HL-60/S4 (cell line): ENCODE measurements around the gene MARCKSL1.
"Not testable (repeated sequence)": the region's sequence is repeated elsewhere in the genome, so short reads cannot be mapped to it uniquely, and the experiment has no call there.

Experiments
- in situ Hi-C: fragments of 300-500 bp; cut with MboI; formaldehyde crosslinking; loops from 2 replicates; pipeline ENCODE4 v1.14.3; 2022; ENCODE audit warnings: low sequenced_read_pairs

The MARCKSL1 gene

DNA sequence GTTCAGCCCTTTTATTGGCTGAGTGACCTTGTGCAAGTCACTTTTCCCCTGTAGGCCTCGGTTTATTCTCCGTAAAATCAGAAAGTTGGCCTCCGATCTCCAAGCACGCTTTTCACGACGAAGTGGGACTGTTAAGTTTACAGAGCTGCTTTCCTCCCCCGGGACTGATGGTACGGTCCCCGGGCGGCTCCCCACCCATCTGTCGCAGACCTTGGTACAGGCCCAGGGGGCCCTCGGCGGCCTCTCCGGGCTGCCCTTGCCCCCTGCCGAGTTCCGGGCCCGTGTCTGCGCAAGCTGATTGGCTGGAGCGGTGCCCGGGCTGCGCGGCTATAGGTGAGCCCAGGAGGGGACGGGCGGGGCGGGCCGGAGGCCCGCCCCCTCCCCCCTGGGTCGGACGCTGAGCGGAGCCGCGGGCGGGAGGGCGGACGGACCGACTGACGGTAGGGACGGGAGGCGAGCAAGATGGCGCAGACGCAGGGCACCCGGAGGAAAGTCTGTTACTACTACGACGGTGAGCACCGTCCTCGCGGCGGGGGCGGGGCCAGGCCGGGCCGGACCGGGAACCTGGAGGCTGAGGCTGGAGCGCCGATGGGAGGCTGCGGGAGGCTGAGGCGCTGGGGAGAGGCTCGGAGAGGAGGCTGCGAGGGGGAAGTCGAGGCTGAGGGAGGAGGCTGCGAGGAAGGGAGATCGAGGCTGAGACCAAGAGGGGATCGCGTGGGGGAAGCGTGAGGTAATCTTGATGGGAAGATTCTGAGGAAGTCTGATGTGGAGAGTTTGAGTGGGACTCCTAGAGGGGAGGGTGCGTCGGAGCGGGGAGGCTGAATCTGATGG lies 44.1 kb downstream of the MARCKSL1 start, which contains the start of gene HDAC1:
Gene HDAC1 (plus strand): TSS at position 376 of the 831 bp plus-strand sequence. CDS start 87 bp downstream, at position 463.
- in situ Hi-C loops = no loop called here

DNA sequence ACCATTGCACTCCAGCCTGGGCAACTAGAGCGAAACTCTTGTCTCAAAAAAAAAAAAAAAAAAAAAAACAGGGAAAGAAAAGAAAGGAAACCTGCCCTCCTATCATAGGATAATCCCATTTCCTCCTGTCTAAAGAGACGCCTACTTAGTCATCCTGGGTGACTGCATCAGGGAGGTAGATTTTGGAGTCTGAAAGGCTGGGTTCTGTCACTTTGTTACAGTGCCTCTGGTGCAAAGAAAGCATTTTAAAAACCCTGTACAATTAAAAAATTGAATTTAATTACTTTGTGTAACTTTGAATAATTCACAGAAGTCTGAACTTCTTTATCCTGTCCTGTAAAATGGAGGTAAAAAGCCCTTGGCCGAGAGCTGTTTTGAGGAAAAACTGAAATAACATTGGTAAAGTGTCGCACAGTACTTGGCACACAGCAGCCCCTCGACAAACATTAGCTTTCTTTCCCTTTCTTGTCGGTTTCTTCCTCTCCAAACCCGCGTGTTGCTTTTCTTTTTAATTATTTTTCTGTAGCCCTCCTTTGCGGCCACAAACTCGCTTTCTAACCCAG lies 44.8 kb downstream of the MARCKSL1 start:
- in situ Hi-C loops = no loop called here

DNA sequence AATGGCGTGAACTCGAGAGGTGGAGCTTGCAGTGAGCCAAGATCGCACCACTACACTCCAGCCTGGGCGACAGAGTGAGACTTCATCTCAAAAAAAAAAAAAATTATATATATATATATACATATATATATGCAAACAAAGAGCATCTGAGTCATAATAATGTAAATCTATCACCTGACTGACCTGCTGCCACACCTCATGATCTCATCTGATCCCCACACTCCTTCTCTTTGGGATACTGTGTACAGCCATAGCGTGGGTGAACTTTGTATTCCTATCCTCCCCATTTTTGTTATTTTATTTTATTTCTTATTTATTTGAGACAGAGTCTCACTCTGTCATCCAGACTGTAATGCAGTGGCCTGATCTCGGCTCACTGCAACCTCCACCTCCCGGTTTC lies 46.8 kb downstream of the MARCKSL1 start:
- in situ Hi-C loops = no loop called here

DNA sequence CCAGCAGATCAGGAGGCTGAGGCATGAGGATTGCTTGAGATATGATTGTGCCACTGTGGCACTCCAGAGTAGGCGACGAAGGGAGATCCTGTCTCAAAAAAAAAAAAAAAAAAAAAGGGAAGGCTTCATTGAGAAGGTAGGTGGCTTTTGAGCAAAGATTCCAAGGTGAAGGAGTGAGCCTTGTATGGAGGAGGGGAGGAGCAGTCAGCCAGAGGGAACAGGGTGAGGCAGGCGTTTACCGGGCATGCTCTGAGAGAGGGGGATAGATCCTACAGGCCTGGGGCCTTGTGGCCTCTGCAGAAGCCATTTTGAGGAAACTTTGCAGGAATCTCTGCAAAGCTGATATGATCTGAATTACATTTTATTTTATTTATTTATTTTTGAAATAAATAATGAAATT lies 49.3 kb downstream of the MARCKSL1 start:
- in situ Hi-C loops = no loop called here

DNA sequence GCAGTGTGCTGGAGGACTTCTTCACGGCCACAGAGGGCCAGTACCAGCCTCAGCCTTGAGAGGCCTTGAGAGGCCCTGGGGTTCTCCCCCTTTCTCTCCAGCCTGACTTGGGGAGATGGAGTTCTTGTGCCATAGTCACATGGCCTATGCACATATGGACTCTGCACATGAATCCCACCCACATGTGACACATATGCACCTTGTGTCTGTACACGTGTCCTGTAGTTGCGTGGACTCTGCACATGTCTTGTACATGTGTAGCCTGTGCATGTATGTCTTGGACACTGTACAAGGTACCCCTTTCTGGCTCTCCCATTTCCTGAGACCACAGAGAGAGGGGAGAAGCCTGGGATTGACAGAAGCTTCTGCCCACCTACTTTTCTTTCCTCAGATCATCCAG lies 50.4 kb downstream of the MARCKSL1 start:
- in situ Hi-C loops = no loop called here

DNA sequence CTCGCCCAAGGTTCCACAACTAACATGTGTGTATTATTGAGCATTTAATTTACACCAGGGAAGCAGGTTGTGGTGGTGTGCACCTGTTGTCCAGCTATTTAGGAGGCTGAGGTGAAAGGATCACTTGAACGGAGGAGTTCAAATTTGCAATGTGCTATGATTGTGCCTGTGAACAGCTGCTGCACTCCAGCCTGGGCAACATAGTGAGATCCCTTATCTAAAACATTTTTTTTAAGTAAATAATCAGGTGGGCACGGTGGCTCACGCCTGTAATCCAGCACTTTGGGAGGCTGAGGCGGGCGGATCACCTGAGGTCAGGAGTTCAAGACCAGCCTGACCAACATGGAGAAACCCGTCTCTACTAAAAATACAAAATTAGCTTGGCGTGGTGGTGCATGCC lies 51.3 kb downstream of the MARCKSL1 start:
- in situ Hi-C loops = not testable (repeated sequence)
